ENCODE measurements around the gene IQUB.

DNA sequence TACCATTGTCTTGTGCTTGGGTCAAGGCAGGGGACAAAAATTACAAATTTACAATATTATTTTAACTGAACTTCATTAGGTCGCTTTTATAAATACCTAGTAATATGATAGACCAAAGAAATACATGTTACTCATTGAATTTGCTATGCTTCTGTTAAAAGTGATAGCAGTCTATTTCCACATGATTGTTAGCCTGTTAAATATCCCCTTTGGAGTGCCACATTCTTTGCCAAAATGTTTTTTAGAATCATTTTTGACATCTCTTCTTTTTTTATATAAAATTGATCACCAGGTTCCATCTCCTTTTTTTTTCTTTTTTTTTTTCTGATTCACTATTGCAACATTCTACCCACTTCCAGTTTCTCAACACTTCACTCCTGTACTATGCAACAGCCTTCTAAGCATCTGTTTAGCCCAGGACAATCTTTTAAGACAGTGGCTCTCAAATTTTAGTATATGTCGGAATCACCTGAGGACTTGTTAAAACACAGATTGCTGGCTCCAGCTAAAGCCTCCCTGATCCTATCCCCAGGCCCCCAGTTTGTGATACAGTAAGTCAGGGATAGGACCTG is 39.6 kb upstream of the IQUB start:
- TF ChIP-seq, protein P1, sequence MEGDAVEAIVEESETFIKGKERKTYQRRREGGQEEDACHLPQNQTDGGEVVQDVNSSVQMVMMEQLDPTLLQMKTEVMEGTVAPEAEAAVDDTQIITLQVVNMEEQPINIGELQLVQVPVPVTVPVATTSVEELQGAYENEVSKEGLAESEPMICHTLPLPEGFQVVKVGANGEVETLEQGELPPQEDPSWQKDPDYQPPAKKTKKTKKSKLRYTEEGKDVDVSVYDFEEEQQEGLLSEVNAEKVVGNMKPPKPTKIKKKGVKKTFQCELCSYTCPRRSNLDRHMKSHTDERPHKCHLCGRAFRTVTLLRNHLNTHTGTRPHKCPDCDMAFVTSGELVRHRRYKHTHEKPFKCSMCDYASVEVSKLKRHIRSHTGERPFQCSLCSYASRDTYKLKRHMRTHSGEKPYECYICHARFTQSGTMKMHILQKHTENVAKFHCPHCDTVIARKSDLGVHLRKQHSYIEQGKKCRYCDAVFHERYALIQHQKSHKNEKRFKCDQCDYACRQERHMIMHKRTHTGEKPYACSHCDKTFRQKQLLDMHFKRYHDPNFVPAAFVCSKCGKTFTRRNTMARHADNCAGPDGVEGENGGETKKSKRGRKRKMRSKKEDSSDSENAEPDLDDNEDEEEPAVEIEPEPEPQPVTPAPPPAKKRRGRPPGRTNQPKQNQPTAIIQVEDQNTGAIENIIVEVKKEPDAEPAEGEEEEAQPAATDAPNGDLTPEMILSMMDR (IDR thresholded peaks at IDR 0.05; ENCODE audit: borderline replicate concordance, extremely low read depth, low read length, poor library complexity, severe bottlenecking) = no peak
- no peak for TF ChIP-seq EZH2 (IDR thresholded peaks at IDR 0.05; ENCODE audit: borderline replicate concordance, low read depth, low read length, severe bottlenecking)
